HepG2 (cell line): Measurements from ENCODE around the gene KRTAP12-1. TPM values are rescaled to one million over a fixed set of nuclear protein-coding genes. Genes with fewer than 3 reads are reported as not detected.

ENCODE experiments used
- AHR ChIP-seq: IDR thresholded peaks from 2 replicates; pipeline ENCODE4 v1.6.1; 2018; ENCODE audit warnings: missing genetic modification reagents, missing compliant biosample characterization
- BORCS8-MEF2B ChIP-seq: sonication (generic); formaldehyde crosslinking; IDR thresholded peaks from 2 replicates; pipeline ENCODE4 v1.8.0; 2022; ENCODE audit warnings: mild to moderate bottlenecking, missing genetic modification reagents
- CBX2 ChIP-seq, 2 experiments: fragments of 200-600 bp in 1 of 2; sonication (generic); formaldehyde crosslinking in 1 of 2; IDR thresholded peaks; 2 replicates each; pipeline versions ENCODE4 v1.7.0 to v1.8.1; 2018 to 2022; ENCODE audit warnings: low read depth in 2 of 2, low read length in 1 of 2, mild to moderate bottlenecking in 1 of 2, missing genetic modification reagents in 1 of 2
- DNMT3B ChIP-seq: conservative IDR thresholded peaks from 2 replicates; pipeline ENCODE4 v1.6.1; 2016; ENCODE audit warnings: missing biosample characterization, control low read depth
- GTF3A ChIP-seq: sonication (generic); formaldehyde crosslinking; conservative IDR thresholded peaks from 2 replicates; pipeline ENCODE4 v1.4.0; 2020; ENCODE audit warnings: mild to moderate bottlenecking, missing genetic modification reagents
- MAFF ChIP-seq: IDR thresholded peaks from 2 replicates; pipeline ENCODE4 v1.6.1; 2011; ENCODE audit warnings: low read depth, low read length, improper control_type of control experiment
- TCF7 ChIP-seq: sonication (generic); IDR thresholded peaks from 2 replicates; pipeline ENCODE4 v1.6.1; 2016; ENCODE audit warnings: antibody characterized with exemption, low read depth
- ZNF232 ChIP-seq: sonication (generic); formaldehyde crosslinking; IDR thresholded peaks from 2 replicates; pipeline ENCODE4 v1.4.0; 2020; ENCODE audit warnings: missing genetic modification reagents, borderline replicate concordance
- ZNF672 ChIP-seq: sonication (generic); formaldehyde crosslinking; IDR thresholded peaks from 2 replicates; pipeline ENCODE4 v1.8.1; 2022; ENCODE audit warnings: missing genetic modification reagents
- ZNF674 ChIP-seq: sonication (generic); formaldehyde crosslinking; IDR thresholded peaks from 2 replicates; pipeline ENCODE4 v1.5.0; 2020; ENCODE audit warnings: low read depth, mild to moderate bottlenecking, missing genetic modification reagents
- polyA plus RNA-seq, 8 experiments: library from polyadenylated mRNA; depleted of rRNA in 3 of 8; stranded (reverse) in 7 of 8; unstranded in 1 of 8; fragments of >200 nt; fragmentation: Illumina TruSeq in 4 of 8; extraction: Trizol in 4 of 8; gene quantifications; 2 replicates each; pipeline versions ENCODE4 v1.2.1 to v1.2.3, GENCODE V29; 2011 to 2016; ENCODE audit warnings: low read depth in 4 of 8, missing spikeins in 1 of 8, mixed read lengths in 1 of 8; ENCODE audit not compliant: insufficient read depth in 1 of 8
- total RNA-seq, 5 experiments: library from RNA; depleted of rRNA; stranded (reverse); fragments of >200 nt; fragmentation: Illumina TruSeq; extraction: Trizol; gene quantifications; 2 replicates each; pipeline ENCODE4 v1.2.3, GENCODE V29; 2016; ENCODE audit warnings: low read depth in 1 of 5
- TF ChIP-seq, protein P1 (sequence below), 2 experiments: sonication (generic) in 1 of 2; formaldehyde crosslinking in 1 of 2; IDR thresholded peaks; 2 replicates each; pipeline versions ENCODE4 v1.5.1 to v1.6.1; 2011 to 2020; ENCODE audit warnings: borderline replicate concordance in 1 of 2, low read depth in 1 of 2, low read length in 1 of 2, mild to moderate bottlenecking in 1 of 2, missing genetic modification reagents in 1 of 2, moderate library complexity in 1 of 2
- TF ChIP-seq, protein P2 (sequence below): sonication (generic); formaldehyde crosslinking; IDR thresholded peaks from 2 replicates; pipeline ENCODE4 v1.4.0; 2020; ENCODE audit warnings: low read depth, mild to moderate bottlenecking, missing genetic modification reagents
- TF ChIP-seq, protein P3 (sequence below), 2 experiments: fragments of 450-650 bp in 1 of 2; sonication (generic) in 1 of 2; formaldehyde crosslinking; IDR thresholded peaks; 2 replicates each; pipeline versions ENCODE4 v1.5.0 to v1.8.0; 2020 to 2022; ENCODE audit warnings: mild to moderate bottlenecking in 1 of 2, missing genetic modification reagents in 1 of 2
- TF ChIP-seq, protein P4 (sequence below): sonication (generic); formaldehyde crosslinking; IDR thresholded peaks from 2 replicates; pipeline ENCODE4 v1.4.0; 2020; ENCODE audit warnings: missing genetic modification reagents
- TF ChIP-seq, protein P5 (sequence below): sonication (generic); formaldehyde crosslinking; IDR thresholded peaks from 2 replicates; pipeline ENCODE4 v1.4.0; 2020; ENCODE audit warnings: missing genetic modification reagents
- TF ChIP-seq, protein P6 (sequence below): sonication (generic); formaldehyde crosslinking; IDR thresholded peaks from 2 replicates; pipeline ENCODE4 v1.5.1; 2020; ENCODE audit warnings: mild to moderate bottlenecking, missing genetic modification reagents

The KRTAP12-1 gene
- total and polyA plus RNA-seq, 2 of the 13 experiments (the other 11 are each of a cell fraction or from before 2014, with no cell fraction given) = not detected

DNA sequence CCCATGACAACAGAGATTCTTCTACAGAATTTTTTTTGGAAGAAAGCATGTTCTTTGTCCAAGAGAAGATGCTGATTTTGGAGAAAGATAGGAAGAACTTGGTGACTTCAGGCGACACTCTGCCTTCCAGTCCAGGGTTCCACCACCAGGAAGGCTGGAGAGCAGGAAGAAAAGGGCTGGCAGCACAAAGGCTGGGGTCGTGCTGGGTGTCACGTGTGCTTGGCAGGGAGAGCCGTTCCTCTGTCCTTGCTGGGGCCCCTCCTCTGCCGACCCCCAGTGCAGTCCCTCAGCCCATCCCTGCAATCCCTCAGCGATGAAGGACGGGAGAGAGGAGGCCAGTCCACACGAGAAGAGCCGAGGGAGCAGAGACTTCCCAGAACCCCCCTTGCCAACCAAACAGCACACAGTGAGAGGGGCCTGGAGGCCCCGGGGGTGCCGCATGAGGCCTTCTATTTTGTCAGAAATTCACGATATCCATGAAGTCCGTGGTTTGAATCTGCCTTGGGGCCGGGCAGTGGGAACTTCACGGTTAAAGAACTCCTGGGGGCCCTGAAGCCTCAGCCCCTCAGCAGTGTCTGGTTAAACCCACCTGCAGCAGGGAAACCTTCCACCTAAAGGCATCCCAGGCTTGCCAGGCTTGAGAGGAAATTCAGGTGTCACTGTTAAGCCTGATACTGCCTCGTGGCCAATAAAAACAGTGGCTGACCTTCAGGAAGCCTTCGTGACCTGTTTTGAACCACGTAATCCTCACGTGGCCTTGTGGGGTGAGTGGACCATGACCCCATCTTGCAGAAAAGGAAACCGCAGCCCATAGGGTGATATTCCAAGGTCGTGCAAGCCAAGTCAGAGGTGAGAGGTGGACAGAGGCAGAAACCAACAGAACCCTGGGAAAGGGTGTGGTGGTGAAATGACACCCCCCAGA is 18.4 kb upstream of the KRTAP12-1 start (continued):
- TF ChIP-seq, protein P1, sequence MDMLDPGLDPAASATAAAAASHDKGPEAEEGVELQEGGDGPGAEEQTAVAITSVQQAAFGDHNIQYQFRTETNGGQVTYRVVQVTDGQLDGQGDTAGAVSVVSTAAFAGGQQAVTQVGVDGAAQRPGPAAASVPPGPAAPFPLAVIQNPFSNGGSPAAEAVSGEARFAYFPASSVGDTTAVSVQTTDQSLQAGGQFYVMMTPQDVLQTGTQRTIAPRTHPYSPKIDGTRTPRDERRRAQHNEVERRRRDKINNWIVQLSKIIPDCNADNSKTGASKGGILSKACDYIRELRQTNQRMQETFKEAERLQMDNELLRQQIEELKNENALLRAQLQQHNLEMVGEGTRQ (IDR thresholded peaks at IDR 0.05; ENCODE audit: low read depth, low read length) = no peak
- TF ChIP-seq, protein P1 (CRISPR knock-in tag; IDR thresholded peaks at IDR 0.05; ENCODE audit: borderline replicate concordance) = peak; percentile 70
- no peak for TF ChIP-seq MAFF
- TF ChIP-seq, protein P2, sequence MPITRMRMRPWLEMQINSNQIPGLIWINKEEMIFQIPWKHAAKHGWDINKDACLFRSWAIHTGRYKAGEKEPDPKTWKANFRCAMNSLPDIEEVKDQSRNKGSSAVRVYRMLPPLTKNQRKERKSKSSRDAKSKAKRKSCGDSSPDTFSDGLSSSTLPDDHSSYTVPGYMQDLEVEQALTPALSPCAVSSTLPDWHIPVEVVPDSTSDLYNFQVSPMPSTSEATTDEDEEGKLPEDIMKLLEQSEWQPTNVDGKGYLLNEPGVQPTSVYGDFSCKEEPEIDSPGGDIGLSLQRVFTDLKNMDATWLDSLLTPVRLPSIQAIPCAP = no peak
- no peak for TF ChIP-seq AHR (CRISPR knock-in tag)
- no peak for TF ChIP-seq TCF7
- TF ChIP-seq, protein P3, sequence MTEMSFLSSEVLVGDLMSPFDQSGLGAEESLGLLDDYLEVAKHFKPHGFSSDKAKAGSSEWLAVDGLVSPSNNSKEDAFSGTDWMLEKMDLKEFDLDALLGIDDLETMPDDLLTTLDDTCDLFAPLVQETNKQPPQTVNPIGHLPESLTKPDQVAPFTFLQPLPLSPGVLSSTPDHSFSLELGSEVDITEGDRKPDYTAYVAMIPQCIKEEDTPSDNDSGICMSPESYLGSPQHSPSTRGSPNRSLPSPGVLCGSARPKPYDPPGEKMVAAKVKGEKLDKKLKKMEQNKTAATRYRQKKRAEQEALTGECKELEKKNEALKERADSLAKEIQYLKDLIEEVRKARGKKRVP (CRISPR knock-in tag; IDR thresholded peaks at IDR 0.05) = 0 out of 4 replicates have a peak, but pooled peaks of 1 of the 2 experiments have one; percentile 49
- TF ChIP-seq, protein P4, sequence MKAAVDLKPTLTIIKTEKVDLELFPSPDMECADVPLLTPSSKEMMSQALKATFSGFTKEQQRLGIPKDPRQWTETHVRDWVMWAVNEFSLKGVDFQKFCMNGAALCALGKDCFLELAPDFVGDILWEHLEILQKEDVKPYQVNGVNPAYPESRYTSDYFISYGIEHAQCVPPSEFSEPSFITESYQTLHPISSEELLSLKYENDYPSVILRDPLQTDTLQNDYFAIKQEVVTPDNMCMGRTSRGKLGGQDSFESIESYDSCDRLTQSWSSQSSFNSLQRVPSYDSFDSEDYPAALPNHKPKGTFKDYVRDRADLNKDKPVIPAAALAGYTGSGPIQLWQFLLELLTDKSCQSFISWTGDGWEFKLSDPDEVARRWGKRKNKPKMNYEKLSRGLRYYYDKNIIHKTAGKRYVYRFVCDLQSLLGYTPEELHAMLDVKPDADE (CRISPR knock-in tag) = no peak
- no peak for TF ChIP-seq GTF3A (CRISPR knock-in tag)
- TF ChIP-seq, protein P5, sequence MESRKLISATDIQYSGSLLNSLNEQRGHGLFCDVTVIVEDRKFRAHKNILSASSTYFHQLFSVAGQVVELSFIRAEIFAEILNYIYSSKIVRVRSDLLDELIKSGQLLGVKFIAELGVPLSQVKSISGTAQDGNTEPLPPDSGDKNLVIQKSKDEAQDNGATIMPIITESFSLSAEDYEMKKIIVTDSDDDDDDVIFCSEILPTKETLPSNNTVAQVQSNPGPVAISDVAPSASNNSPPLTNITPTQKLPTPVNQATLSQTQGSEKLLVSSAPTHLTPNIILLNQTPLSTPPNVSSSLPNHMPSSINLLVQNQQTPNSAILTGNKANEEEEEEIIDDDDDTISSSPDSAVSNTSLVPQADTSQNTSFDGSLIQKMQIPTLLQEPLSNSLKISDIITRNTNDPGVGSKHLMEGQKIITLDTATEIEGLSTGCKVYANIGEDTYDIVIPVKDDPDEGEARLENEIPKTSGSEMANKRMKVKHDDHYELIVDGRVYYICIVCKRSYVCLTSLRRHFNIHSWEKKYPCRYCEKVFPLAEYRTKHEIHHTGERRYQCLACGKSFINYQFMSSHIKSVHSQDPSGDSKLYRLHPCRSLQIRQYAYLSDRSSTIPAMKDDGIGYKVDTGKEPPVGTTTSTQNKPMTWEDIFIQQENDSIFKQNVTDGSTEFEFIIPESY (CRISPR knock-in tag) = no peak
- TF ChIP-seq, protein P6, sequence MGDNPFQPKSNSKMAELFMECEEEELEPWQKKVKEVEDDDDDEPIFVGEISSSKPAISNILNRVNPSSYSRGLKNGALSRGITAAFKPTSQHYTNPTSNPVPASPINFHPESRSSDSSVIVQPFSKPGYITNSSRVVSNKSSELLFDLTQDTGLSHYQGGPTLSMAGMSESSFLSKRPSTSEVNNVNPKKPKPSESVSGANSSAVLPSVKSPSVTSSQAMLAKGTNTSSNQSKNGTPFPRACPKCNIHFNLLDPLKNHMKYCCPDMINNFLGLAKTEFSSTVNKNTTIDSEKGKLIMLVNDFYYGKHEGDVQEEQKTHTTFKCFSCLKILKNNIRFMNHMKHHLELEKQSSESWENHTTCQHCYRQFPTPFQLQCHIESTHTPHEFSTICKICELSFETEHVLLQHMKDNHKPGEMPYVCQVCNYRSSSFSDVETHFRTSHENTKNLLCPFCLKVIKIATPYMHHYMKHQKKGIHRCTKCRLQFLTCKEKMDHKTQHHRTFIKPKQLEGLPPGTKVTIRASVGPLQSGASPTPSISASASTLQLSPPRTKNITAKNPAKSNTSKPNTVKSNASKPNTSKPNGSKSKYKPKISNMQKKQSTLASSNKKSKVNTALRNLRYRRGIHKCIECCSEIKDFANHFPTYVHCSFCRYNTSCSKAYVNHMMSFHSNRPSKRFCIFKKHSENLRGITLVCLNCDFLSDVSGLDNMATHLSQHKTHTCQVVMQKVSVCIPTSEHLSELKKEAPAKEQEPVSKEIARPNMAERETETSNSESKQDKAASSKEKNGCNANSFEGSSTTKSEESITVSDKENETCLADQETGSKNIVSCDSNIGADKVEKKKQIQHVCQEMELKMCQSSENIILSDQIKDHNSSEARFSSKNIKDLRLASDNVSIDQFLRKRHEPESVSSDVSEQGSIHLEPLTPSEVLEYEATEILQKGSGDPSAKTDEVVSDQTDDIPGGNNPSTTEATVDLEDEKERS (CRISPR knock-in tag) = peak; percentile 92
- TF ChIP-seq BORCS8-MEF2B (CRISPR knock-in tag) = no peak
- no peak for TF ChIP-seq DNMT3B (CRISPR knock-in tag)
- no peak for TF ChIP-seq ZNF674
- TF ChIP-seq ZNF232 (CRISPR knock-in tag) = 0 out of 2 replicates have a peak, but pooled peaks have one; percentile 80
- TF ChIP-seq ZNF672 (CRISPR knock-in tag) = no peak
- TF ChIP-seq CBX2 (IDR thresholded peaks at IDR 0.05; ENCODE audit: low read depth, low read length) = no peak
- peak; percentile 72; the same call in 1 of the 2 replicates for TF ChIP-seq CBX2 (CRISPR knock-in tag; IDR thresholded peaks at IDR 0.05; ENCODE audit: low read depth)
